ENCODE data around the gene PHKG2.

PHKG2 gene

DNA sequence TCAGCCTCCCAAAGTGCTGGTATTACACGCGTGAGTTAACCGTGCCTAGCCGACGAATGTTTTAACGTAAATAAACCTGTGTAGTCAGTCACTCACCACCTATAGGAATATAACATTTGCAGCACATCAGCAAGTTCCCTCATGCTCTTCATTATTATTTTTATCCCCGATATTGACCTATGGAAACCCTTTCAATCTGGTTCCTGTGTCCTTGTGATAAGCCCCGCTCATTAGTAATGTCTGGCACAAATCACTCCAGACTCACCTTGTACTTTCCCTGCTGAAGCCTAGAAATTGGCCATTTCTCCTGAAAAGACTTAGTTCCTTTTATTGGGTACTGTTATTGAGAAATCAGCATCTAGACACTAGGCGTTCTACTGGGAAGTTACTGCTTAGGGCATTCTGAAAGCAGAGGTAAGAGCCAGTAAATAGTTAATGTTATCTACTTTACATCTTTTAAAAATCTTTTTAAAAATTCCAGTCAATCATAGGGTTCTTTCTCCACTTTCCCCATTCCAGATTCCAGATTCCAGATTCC, 1.5 kb upstream of the PHKG2 start:
- H3K4me2 ChIP-seq (ENCODE audit: low read depth, low read length, poor library complexity, severe bottlenecking): no peak overlapping the region
- H3K36me3 ChIP-seq (ENCODE audit: insufficient read depth, low read length): peaks cover 9% of the 10 kb centered on the region; the same call in 1 of the 2 replicates

DNA sequence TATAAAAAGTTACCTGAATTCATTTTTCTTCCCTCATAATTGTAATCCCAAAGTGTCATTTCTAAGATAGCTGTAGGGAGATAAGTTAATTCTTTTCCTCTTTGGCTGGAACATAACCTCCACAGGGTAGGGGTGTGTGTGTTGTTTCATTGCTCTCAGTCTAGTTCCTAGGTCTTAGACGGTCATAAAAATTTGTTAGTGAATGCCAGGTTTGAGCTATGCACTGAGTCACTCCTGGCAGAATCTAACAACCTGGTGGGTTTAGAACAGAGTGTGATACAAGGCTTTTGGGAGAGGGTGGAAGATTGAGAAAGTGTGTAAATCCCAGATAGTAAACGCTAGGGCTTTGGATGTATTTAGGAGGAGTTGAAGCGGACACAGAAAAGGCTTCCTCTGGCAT, 894 bp upstream of the PHKG2 start:
- peak overlapping the region; percentile 87; the same call in 1 of the 2 replicates for H2AFZ ChIP-seq (ENCODE audit: low read length)
- peak overlapping the region; percentile 83 for H3K4me2 ChIP-seq (ENCODE audit: low read depth, low read length, poor library complexity, severe bottlenecking)
- no peak for TF ChIP-seq EZH2phosphoT487 (IDR thresholded peaks at IDR 0.05; ENCODE audit: borderline replicate concordance)
- TF ChIP-seq, protein P1, sequence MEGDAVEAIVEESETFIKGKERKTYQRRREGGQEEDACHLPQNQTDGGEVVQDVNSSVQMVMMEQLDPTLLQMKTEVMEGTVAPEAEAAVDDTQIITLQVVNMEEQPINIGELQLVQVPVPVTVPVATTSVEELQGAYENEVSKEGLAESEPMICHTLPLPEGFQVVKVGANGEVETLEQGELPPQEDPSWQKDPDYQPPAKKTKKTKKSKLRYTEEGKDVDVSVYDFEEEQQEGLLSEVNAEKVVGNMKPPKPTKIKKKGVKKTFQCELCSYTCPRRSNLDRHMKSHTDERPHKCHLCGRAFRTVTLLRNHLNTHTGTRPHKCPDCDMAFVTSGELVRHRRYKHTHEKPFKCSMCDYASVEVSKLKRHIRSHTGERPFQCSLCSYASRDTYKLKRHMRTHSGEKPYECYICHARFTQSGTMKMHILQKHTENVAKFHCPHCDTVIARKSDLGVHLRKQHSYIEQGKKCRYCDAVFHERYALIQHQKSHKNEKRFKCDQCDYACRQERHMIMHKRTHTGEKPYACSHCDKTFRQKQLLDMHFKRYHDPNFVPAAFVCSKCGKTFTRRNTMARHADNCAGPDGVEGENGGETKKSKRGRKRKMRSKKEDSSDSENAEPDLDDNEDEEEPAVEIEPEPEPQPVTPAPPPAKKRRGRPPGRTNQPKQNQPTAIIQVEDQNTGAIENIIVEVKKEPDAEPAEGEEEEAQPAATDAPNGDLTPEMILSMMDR (conservative IDR thresholded peaks at IDR 0.05; ENCODE audit: low read length): no peak
- H3K4me1 ChIP-seq (ENCODE audit: insufficient read depth, low read length, poor library complexity, severe bottlenecking): peaks cover 20% of the 10 kb centered on the region
- peaks cover 9% of the 10 kb centered on the region; the same call in 1 of the 2 replicates for H3K36me3 ChIP-seq (ENCODE audit: insufficient read depth, low read length)
- H3K79me2 ChIP-seq (ENCODE audit: insufficient read depth, low read length): peaks cover 31% of the 10 kb centered on the region
- H3K9me2 ChIP-seq (replicated peaks; ENCODE audit: low read depth, low read length): no peaks in the 10 kb centered on the region
- H3K9ac ChIP-seq (ENCODE audit: low read depth, low read length, poor library complexity, severe bottlenecking): peak overlapping the region; percentile 79
- no peaks in the 10 kb centered on the region for H3F3A ChIP-seq (ENCODE audit: low read depth)
- H4K20me1 ChIP-seq (ENCODE audit: insufficient read depth, low read length, poor library complexity, severe bottlenecking): peaks cover 4% of the 10 kb centered on the region
- no peaks in the 10 kb centered on the region for H3K27me3 ChIP-seq (ENCODE audit: insufficient read depth, low read length, poor library complexity, severe bottlenecking)
- peak overlapping the region; percentile 77 for H3K4me3 ChIP-seq (ENCODE audit: low read length, poor library complexity, severe bottlenecking)
- H3K9me3 ChIP-seq (ENCODE audit: insufficient read depth, low read depth, low read length): no peaks in the 10 kb centered on the region

More for the DNA sequence above, 1.5 kb upstream of the PHKG2 start:
- Histone ChIP-seq H4K20me1 (ENCODE audit: insufficient read depth, low read length, poor library complexity, severe bottlenecking) (peaks cover 4% of the 10 kb centered on the region), H3K9me2 (replicated peaks; ENCODE audit: low read depth, low read length) (no peaks in the 10 kb centered on the region), H3K4me1 (ENCODE audit: insufficient read depth, low read length, poor library complexity, severe bottlenecking) (peaks cover 20% of the 10 kb centered on the region), H3K4me3 (ENCODE audit: low read length, poor library complexity, severe bottlenecking) (no peak overlapping the region), H3K79me2 (ENCODE audit: insufficient read depth, low read length) (peaks cover 31% of the 10 kb centered on the region), H3K9ac (ENCODE audit: low read depth, low read length, poor library complexity, severe bottlenecking) (no peak overlapping the region), H3K27me3 (ENCODE audit: insufficient read depth, low read length, poor library complexity, severe bottlenecking) (no peaks in the 10 kb centered on the region), H2AFZ (ENCODE audit: low read length) (no peak overlapping the region), H3K9me3 (ENCODE audit: insufficient read depth, low read depth, low read length) (no peaks in the 10 kb centered on the region), H3F3A (ENCODE audit: low read depth) (no peaks in the 10 kb centered on the region)
- TF ChIP-seq, protein P1 (conservative IDR thresholded peaks at IDR 0.05; ENCODE audit: low read length): no peak
- no peak for TF ChIP-seq EZH2phosphoT487 (IDR thresholded peaks at IDR 0.05; ENCODE audit: borderline replicate concordance)

DNA sequence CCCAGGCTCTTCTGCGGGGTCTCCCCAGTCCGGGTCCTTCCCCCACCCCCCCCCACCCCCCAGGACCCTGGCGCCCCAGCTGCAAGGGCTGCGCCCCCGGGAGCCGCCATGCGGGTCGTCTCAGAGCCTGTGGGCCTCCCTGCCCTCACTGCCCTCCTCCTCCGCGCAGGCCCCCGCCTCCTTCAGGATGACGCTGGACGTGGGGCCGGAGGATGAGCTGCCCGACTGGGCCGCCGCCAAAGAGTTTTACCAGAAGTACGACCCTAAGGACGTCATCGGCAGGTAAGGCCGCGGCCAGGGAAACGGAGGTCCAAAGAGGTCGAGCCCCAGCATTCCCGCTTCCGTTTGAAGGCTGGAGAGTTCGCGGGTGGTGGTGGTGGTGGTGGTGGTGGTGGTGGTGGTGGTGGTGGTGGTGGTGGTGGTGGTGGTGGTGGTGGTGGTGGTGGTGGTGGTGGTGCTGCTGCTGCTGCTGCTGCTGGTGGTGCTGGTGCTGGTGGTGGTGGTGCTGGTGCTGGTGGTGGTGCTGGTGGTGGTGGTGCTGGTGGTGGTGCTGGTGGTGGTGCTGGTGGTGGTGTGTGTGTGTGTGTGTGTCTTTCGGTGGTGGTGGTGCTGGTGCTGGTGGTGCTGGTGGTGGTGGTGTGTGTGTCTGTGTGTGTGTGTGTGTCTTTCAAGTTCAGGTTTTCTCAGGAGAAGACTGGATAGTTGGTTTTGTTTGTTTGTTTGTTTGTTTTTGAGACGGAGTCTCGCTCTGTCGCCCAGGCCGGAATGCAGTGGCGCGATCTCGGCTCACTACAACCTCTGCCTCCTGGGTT, 615 bp downstream of the PHKG2 start:
- H3K36me3 ChIP-seq (ENCODE audit: insufficient read depth, low read length): peaks cover 18% of the 10 kb centered on the region; the same call in 1 of the 2 replicates
- H3K9me3 ChIP-seq (ENCODE audit: insufficient read depth, low read depth, low read length): no peaks in the 10 kb centered on the region
- no peak overlapping the region; the same call in 1 of the 2 replicates for H2AFZ ChIP-seq (ENCODE audit: low read length)
- peaks cover 4% of the 10 kb centered on the region for H4K20me1 ChIP-seq (ENCODE audit: insufficient read depth, low read length, poor library complexity, severe bottlenecking)
- peaks cover 20% of the 10 kb centered on the region for H3K4me1 ChIP-seq (ENCODE audit: insufficient read depth, low read length, poor library complexity, severe bottlenecking)
- H3K4me2 ChIP-seq (ENCODE audit: low read depth, low read length, poor library complexity, severe bottlenecking): peak overlapping the region; percentile 68
- no peaks in the 10 kb centered on the region for H3K9me2 ChIP-seq (replicated peaks; ENCODE audit: low read depth, low read length)
- H3K9ac ChIP-seq (ENCODE audit: low read depth, low read length, poor library complexity, severe bottlenecking): peak overlapping the region; percentile 77
- peak overlapping the region; percentile 77 for H3K4me3 ChIP-seq (ENCODE audit: low read length, poor library complexity, severe bottlenecking)
- no peak for TF ChIP-seq EZH2phosphoT487 (IDR thresholded peaks at IDR 0.05; ENCODE audit: borderline replicate concordance)
- TF ChIP-seq, protein P1 (conservative IDR thresholded peaks at IDR 0.05; ENCODE audit: low read length): no peak
- no peaks in the 10 kb centered on the region for H3K27me3 ChIP-seq (ENCODE audit: insufficient read depth, low read length, poor library complexity, severe bottlenecking)
- no peaks in the 10 kb centered on the region for H3F3A ChIP-seq (ENCODE audit: low read depth)
- peaks cover 31% of the 10 kb centered on the region for H3K79me2 ChIP-seq (ENCODE audit: insufficient read depth, low read length)
